VCaP (cell line): Measurements from ENCODE around the gene RGS11.

Source experiments
- H3K27ac ChIP-seq: fragments of 450-650 bp; 2 replicates; pipeline ENCODE4 v1.5.1; 2017
- TF ChIP-seq, protein P1 (sequence below): fragments of 450-650 bp; conservative IDR thresholded peaks from 2 replicates; pipeline ENCODE4 v1.5.1; 2017; ENCODE audit warnings: mild to moderate bottlenecking, moderate library complexity

The RGS11 gene

GRCh38 chr16:254461-254860 lies 21.3 kb downstream of the RGS11 start:
- TF ChIP-seq, protein P1, sequence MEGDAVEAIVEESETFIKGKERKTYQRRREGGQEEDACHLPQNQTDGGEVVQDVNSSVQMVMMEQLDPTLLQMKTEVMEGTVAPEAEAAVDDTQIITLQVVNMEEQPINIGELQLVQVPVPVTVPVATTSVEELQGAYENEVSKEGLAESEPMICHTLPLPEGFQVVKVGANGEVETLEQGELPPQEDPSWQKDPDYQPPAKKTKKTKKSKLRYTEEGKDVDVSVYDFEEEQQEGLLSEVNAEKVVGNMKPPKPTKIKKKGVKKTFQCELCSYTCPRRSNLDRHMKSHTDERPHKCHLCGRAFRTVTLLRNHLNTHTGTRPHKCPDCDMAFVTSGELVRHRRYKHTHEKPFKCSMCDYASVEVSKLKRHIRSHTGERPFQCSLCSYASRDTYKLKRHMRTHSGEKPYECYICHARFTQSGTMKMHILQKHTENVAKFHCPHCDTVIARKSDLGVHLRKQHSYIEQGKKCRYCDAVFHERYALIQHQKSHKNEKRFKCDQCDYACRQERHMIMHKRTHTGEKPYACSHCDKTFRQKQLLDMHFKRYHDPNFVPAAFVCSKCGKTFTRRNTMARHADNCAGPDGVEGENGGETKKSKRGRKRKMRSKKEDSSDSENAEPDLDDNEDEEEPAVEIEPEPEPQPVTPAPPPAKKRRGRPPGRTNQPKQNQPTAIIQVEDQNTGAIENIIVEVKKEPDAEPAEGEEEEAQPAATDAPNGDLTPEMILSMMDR = no peak
- no peak overlapping the region for H3K27ac ChIP-seq

DNA sequence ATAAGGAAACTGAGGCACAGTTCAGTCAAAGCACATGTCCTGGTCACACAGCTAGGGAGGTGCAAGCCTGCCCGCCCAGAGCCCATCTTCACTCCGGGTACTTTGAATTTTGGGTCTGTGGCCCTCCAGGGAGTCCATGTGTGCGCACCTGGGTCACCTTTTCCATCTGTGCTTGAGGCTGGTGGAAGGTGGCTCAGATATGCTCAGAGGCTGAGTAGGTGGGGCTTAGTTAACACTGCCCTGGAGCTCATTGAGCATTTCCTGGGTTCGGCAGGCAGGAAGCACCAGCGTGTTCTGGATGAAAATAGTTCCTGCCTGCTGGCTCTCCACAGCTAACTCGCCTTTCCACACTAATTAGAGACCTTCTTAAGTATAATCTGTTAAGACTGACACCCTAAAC lies 21.9 kb downstream of the RGS11 start:
- H3K27ac ChIP-seq = no peak overlapping the region
- TF ChIP-seq, protein P1 = no peak

DNA sequence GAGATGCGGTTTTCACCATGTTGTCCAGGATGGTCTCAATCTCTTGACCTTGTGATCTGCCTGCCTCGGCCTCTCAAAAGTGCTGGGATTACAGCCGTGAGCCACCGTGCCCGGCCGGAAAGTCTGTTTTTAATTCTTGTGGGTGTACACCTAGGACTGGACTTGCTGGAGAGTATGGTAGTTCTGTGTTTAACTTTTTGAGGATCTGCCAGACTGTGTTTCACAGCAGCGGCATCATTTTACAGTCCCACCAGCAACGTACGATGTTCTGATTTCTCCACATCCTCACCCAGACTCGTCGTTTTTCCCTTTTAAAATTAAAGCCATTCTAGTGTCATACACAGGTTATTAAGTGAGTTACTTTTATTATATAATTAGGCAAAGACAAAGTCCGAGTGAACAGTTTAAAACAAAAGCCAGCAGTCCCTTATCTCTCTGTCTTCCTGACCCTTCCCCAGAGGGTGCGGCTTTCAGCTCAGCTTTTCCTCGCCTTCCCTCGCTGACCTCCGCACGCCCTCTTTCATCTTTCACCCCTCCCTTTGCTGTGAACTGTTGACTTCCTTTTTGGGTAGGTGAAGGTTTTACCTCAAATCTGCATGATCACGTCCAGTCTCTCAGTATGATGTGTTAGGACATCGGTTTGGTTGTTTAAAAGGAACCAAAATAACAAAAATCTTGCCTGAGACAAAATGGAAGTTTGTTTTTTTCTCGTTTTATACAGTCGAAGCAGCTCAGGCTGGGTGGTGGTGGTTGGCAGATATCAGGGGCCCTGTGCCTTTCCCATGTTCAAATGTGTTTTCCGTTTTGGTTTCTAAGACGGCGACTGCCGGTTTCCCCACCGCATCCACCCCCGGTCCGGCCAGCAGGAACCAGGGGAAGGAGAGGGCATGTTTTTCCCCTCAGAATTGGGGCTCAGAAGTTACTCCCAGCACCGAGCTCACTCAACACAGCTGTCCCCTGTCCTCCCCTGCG lies 23.1 kb downstream of the RGS11 start:
- TF ChIP-seq, protein P1 = no peak
- no peak overlapping the region for H3K27ac ChIP-seq

GRCh38 chr16:249431-249830 lies 26.3 kb downstream of the RGS11 start:
- TF ChIP-seq, protein P1 = no peak
- no peak overlapping the region for H3K27ac ChIP-seq

- no peak overlapping the region for H3K27ac ChIP-seq
- TF ChIP-seq, protein P1 = no peak
Observed at GRCh38 chr16:247027-247426, 28.7 kb downstream of the RGS11 start.

DNA sequence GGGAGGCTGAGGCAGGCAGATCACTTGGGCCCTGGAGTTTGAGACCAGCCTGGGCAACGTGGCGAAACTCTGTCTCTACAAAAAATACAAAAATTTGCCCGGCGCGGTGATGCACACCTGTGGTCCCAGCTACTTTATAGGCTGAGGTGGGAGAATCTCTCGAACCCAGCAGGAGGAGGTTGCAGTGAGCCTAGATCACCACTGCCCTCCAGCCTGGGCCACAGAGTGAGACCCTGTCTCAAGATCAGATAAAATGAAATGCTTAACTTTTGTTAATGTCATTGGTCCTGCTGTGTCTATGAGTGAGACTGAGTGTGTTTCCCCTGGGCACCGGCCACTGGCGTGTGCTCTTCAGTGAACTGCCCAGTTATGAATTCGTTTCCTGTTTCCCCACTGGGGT lies 30.6 kb downstream of the RGS11 start:
- no peak overlapping the region for H3K27ac ChIP-seq
- TF ChIP-seq, protein P1 = no peak

DNA sequence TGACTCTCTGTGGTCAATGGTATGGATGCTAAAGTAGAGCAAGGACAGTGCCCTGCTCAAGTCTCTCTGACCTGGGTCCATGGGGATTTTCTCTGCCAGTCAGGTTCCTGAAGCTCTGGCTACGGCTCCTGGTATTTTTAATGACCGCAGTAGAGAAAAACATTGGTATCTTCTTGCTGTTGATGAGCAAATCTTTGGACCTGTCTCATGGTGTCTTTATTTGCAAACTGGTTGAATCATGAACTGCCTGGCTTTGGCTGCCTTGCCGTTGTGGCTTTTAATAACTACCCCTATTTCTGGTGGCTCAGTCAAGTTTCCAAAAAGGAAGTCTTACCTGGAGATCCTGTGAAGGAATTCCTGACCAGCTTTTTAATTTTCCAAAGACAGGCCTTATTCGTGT lies 32.4 kb downstream of the RGS11 start:
- H3K27ac ChIP-seq = no peak overlapping the region

More for the DNA sequence above, 32.4 kb downstream of the RGS11 start:
- TF ChIP-seq, protein P1 = no peak
